Endometrial microvascular endothelial cells (primary cell): ENCODE data around the gene LPCAT2. TPM values are rescaled to one million over a fixed set of nuclear protein-coding genes. Genes with fewer than 3 reads are reported as not detected.
"Not testable (repeated sequence)": the region's sequence is repeated elsewhere in the genome, so short reads cannot be mapped to it uniquely, and the experiment has no call there.

Experiments
- in situ Hi-C: cut with HindIII; loops from 2 replicates; pipeline ENCODE4 v1.10.0; 2017; ENCODE audit warnings: low sequenced_read_pairs, low pct_unique_long_range_greater_than_20kb; ENCODE audit errors: inconsistent ontology term
- total RNA-seq: library from RNA; depleted of rRNA; stranded (reverse); fragments of >200 nt; gene quantifications from one replicate; pipeline ENCODE4 v1.2.3, GENCODE V29; 2015; ENCODE audit errors: inconsistent ontology term

LPCAT2 gene
- total RNA-seq, 1 donor from 2014 or later, result 37.6 TPM

GRCh38 chr16:55571191-55571897 lies 62.5 kb downstream of the LPCAT2 start:
- in situ Hi-C loops, result no loop called here

- in situ Hi-C loops, result no loop called here
Measured at GRCh38 chr16:55572439-55572838, 63.6 kb downstream of the LPCAT2 start.

- in situ Hi-C loops, result no loop called here
Measured at GRCh38 chr16:55574811-55575210, 65.9 kb downstream of the LPCAT2 start.

DNA sequence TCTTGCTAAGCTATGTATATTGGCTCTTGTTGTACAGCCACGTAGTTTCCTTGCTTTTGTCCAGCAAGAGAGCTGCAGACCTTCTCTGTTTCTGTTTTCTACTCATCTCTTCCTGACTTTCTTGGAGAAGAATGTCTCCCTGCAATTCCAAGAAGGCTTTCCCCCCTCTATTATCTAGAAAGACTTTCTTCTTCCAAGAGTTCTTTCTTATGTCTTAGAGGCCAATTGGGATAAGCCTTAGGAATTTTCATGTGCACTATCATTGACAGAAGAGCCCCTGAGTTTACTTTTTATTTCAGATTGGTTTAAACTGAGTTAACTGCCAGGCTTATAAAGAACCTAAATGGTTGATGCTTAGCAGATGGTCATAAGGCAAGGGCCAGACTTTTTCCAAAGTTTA lies 66.6 kb downstream of the LPCAT2 start:
- in situ Hi-C loops, result no loop called here

- in situ Hi-C loops, result no loop called here
Measured at GRCh38 chr16:55576384-55576783, 67.5 kb downstream of the LPCAT2 start.

DNA sequence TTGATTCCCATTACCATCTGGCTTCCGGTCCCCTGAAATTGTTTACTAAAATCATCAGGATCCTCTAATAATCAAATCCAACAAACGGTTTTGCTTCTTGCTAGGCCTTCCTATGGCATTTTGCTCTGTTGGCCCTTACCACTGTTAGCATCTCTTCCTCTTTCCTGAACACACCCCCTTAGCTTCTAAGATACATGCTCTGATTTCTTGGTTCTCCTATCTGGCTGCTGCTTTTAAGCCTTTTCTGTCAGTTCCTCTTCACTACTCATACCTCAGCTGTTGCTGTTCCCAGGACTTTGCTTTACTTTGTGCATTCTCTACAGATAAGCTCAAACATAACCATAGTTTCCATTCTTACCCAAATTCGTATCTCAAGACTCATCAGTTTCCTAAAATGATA lies 69.0 kb downstream of the LPCAT2 start:
- in situ Hi-C loops, result no loop called here

DNA sequence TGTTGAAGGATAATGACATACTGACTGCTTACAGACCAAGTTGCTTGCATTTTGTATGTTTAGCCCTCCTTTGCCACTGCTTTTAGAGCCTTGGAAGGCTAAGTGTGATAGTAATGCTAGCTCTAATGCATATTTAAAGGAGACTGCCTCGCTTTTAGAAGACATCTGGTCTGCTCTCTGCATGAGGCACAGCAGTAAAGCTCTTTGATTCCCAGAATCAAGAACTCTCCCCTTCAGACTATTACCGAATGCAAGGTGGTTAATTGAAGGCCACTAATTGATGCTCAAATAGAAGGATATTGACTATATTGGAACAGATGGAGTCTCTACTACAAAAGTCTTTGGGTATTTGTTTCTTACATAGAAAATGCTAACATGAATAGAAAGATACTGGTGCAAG lies 76.8 kb downstream of the LPCAT2 start:
- in situ Hi-C loops, result no loop called here

DNA sequence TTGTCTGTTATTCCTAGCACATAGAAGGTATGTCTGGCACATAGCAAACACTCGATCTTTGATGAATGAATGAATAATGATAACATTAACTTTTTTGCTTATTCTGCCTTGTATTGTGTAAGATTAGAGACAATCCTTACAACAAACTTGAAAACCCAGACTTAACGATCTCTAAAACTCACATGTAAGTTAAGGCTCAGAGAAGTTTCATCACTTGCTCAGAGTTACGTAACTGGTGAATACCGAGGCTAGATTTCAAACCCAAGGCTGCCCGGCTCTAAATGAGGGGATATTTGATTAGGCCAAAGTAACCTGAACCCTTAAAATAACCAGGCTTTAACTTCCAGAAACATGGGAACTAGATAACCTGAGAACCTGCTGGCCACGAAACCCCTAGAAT lies 79.9 kb downstream of the LPCAT2 start:
- in situ Hi-C loops, result no loop called here

DNA sequence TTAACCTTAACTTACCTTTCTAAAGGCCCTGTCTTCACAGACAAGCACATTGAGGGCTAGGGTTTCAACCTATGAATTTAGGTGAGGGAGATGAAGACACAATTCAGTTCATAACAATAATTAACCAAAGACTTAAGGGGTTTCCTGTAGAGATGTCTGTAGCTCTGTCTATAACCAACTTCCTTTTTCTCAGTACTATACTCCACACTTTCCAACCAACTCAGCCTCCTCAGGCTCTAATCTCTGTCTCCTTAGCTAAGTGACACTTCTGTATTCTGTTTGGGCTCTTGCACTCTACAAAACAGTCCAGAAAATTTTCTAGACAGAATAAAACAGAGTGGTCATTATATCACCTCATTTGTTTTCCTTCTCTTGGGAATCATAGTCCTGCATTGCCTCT lies 83.4 kb downstream of the LPCAT2 start:
- in situ Hi-C loops, result no loop called here

DNA sequence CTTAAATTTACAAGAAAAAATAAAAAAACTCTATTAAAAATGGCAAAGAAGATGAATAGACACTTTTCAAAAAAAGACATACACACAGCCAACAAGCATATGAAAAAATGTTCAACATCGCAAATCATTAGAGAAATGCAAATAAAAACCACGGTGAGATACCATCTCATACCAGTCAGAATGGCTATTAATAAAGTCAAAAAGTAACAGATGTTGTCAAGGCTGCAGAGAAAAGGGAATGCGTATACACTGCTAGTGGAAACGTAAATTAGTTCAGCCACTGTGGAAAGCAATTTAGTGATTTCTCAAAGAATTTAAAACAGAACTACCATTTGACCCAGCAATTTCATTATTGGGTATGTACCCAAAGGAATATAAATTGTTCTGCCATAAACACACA lies 89.1 kb downstream of the LPCAT2 start:
- in situ Hi-C loops, result no loop called here

DNA sequence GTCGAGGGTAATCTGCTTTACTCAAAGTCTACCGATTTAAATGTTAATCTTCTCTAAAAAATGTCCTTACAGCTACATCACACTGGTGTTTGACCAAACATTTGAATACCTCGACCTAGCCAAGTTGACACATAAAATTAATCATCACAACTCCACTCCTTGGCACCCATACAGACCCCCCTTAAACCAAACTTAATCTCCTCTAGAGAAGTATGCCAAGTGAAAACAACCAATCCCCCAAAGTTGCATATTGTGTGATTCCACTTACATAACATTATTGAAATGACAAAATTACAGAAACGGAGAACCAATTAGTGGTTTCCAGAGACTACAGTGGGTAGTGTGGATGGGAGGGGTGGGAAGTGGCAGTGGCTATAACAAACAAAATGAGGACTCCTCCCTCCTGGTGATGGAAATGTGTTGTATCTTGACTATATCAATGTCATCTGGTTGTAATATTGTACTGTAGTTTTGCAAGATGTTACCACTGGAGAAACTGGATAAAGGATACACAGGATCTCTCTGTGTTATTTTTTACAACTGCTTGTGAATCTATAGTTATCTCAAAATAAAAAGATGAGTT lies 97.0 kb downstream of the LPCAT2 start:
- in situ Hi-C loops, result no loop called here

- in situ Hi-C loops, result no loop called here
Measured at GRCh38 chr16:55613613-55614335, 104.9 kb downstream of the LPCAT2 start.

GRCh38 chr16:55615071-55615470 lies 106.2 kb downstream of the LPCAT2 start:
- in situ Hi-C loops, result no loop called here

- in situ Hi-C loops, result not testable (repeated sequence)
Measured at GRCh38 chr16:55615670-55616069, 106.8 kb downstream of the LPCAT2 start.

- in situ Hi-C loops, result no loop called here
Measured at GRCh38 chr16:55621771-55622170, 112.9 kb downstream of the LPCAT2 start.

DNA sequence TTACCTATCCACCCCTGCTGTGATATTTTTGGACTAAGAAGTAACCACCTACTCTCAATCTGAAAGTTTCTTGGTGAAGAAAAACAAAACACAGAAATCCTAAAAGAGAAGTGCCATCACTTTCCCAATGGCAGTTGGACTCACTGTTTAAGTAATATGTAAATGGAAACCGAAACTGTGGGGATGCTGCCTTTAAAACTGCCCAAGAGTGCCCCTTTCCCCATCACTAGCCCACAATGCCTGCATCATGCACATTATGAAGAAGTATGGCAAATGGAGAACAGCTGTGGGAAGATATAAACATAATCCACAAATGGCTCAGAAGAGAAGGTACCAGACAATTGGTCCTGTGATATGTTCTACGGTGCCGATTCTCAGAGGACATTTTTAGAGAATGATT lies 113.4 kb downstream of the LPCAT2 start:
- in situ Hi-C loops, result no loop called here

DNA sequence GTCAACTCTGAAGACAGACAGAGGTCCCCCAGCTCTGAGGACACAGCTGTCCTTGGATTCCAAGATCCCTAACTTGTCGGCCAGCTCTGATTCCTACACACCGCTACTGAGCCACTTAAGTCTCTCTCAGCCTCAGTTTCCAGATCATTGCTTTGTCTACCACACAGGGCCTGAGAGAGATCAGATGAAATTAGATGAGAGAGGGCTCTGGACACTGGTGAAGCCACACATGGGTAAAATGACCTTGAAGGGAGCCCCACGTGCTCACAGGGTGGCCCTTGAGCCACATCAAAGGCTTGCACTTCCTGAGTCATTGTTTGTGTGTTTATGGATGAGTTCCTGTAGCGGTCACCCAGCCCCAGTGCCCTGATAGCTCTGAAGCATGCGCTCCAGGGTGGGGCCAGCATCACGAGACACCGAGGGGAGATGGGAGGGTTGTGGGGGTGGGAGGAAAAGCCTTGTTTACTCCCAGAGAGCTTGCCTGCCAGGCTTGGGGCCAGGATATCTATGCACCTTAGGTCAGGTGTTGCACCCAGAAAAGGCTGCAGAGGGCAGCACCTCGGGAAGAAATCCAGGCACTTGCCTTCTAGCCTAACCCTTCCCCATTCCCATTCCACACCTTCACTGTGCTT lies 114.2 kb downstream of the LPCAT2 start:
- in situ Hi-C loops, result no loop called here

GRCh38 chr16:55623640-55624039 lies 114.8 kb downstream of the LPCAT2 start:
- in situ Hi-C loops, result no loop called here

DNA sequence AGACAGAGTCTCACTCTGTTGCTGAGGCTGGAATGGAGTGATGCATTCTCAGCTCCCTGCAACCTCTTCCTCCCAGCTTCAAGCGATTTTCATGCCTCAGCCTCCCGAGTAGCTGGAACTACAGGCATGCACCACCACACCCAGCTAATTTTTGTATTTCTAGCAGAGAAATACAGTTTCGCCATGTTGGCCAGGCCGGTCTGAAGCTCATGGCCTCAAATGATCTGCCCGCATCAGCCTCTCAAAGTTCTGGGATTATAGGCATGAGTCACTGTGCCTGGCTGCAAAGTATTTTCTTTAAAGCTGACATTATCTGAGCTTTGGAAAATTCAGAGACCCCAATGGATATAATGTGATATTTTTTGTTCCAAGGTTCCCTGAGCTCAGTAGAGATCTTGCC lies 115.8 kb downstream of the LPCAT2 start:
- in situ Hi-C loops, result no loop called here

- in situ Hi-C loops, result no loop called here
Measured at GRCh38 chr16:55625843-55626242, 117.0 kb downstream of the LPCAT2 start.
